HG03558 (cell line): ENCODE results near the gene MLEC.
"Not testable (repeated sequence)": the region's sequence is repeated elsewhere in the genome, so short reads cannot be mapped to it uniquely, and the experiment has no call there.

Experiments
- ATAC-seq: cut with Tn5 transposase; IDR thresholded peaks from one replicate; pipeline ENCODE4 v1.9.1; 2021; ENCODE audit warnings: moderate number of reproducible peaks; ENCODE audit not compliant: unreplicated experiment; ENCODE audit errors: extremely low read depth

MLEC gene

GRCh38 chr12:120718055-120718454 lies 31.1 kb downstream of the MLEC start:
- no peak for ATAC-seq

GRCh38 chr12:120719072-120719471 lies 32.1 kb downstream of the MLEC start:
- no peak for ATAC-seq

GRCh38 chr12:120719496-120720233 lies 32.7 kb downstream of the MLEC start:
- no peak for ATAC-seq

- no peak for ATAC-seq
These were observed 33.5 kb downstream of the MLEC start for GRCh38 chr12:120720234-120720986.

- no peak for ATAC-seq
These were observed 34.2 kb downstream of the MLEC start for GRCh38 chr12:120720987-120721801.

GRCh38 chr12:120721866-120722265 lies 34.9 kb downstream of the MLEC start:
- no peak for ATAC-seq

- ATAC-seq = no peak
These were observed 35.8 kb downstream of the MLEC start for GRCh38 chr12:120722784-120723183.

GRCh38 chr12:120724720-120725119 lies 37.8 kb downstream of the MLEC start:
- ATAC-seq = no peak

- ATAC-seq = no peak
These were observed 38.3 kb downstream of the MLEC start for GRCh38 chr12:120725151-120725658.

GRCh38 chr12:120725659-120726509 lies 38.9 kb downstream of the MLEC start, which contains the start of gene ACADS:
Gene ACADS, plus strand, starts transcription at chr12:120725826. Its CDS starts 60 bp downstream, at chr12:120725886.
- peak; percentile 84 for ATAC-seq

GRCh38 chr12:120726510-120726793 lies 39.5 kb downstream of the MLEC start:
- no peak for ATAC-seq

- ATAC-seq = no peak
These were observed 40.0 kb downstream of the MLEC start for GRCh38 chr12:120726961-120727360.

GRCh38 chr12:120732198-120732597 lies 45.2 kb downstream of the MLEC start:
- not testable (repeated sequence) for ATAC-seq

GRCh38 chr12:120733574-120733973 lies 46.6 kb downstream of the MLEC start:
- no peak for ATAC-seq

- ATAC-seq = no peak
These were observed 47.3 kb downstream of the MLEC start for GRCh38 chr12:120734210-120734609.

GRCh38 chr12:120735181-120735580 lies 48.2 kb downstream of the MLEC start:
- no peak for ATAC-seq

GRCh38 chr12:120736404-120737331 lies 49.7 kb downstream of the MLEC start:
- ATAC-seq = no peak

- no peak for ATAC-seq
These were observed 50.8 kb downstream of the MLEC start for GRCh38 chr12:120737557-120738251.
